Testis (tissue), 2 donors: ENCODE measurements around the gene TENT5A.

ENCODE experiments used
- POLR2A ChIP-seq: fragments of 450-650 bp; IDR thresholded peaks from one replicate; pipeline ENCODE4 v1.6.1; 2017; ENCODE audit warnings: antibody characterized with exemption, mild to moderate bottlenecking, moderate library complexity
- TF ChIP-seq, protein P1 (sequence below), 3 experiments: fragments of 450-650 bp in 2 of 3; fragments of 200-600 bp in 1 of 3; sonication (generic) in 1 of 3; IDR thresholded peaks; one replicate each; pipeline ENCODE4 v1.5.1; 2016 to 2019; ENCODE audit warnings: antibody characterized with exemption in 3 of 3, mild to moderate bottlenecking in 2 of 3, moderate library complexity in 1 of 3

DNA sequence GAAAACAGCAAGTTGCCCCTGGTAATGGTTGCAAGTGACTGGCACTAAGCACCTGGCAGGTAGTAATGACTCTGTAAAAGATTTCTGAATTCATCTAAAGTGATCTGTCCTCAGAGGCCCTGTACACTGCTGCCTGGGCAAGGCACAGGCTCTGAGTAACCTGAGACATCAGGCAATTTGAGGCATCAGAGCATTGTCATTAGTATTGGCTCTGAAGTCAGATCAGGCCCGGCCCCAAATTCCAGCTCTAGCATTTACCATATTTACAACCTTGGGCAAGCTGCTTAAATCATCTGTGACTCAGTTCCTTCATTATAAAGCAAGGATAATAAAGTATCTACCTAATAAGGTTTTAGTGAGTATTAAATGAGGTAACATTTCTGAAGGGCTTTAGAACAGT, 17.3 kb upstream of the TENT5A start:
- TF ChIP-seq, protein P1, sequence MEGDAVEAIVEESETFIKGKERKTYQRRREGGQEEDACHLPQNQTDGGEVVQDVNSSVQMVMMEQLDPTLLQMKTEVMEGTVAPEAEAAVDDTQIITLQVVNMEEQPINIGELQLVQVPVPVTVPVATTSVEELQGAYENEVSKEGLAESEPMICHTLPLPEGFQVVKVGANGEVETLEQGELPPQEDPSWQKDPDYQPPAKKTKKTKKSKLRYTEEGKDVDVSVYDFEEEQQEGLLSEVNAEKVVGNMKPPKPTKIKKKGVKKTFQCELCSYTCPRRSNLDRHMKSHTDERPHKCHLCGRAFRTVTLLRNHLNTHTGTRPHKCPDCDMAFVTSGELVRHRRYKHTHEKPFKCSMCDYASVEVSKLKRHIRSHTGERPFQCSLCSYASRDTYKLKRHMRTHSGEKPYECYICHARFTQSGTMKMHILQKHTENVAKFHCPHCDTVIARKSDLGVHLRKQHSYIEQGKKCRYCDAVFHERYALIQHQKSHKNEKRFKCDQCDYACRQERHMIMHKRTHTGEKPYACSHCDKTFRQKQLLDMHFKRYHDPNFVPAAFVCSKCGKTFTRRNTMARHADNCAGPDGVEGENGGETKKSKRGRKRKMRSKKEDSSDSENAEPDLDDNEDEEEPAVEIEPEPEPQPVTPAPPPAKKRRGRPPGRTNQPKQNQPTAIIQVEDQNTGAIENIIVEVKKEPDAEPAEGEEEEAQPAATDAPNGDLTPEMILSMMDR (IDR thresholded peaks at IDR 0.05) = no peak
- TF ChIP-seq POLR2A = no peak
